CD4-positive, alpha-beta T cell treated with Interleukin-1 beta for 1 hour (primary cell): ENCODE data around the gene POU6F1.
"Not testable (repeated sequence)": the region's sequence is repeated elsewhere in the genome, so short reads cannot be mapped to it uniquely, and the experiment has no call there.

Experiments
- DNase-seq, 2 donors: peaks; one replicate each; pipeline ENCODE4 v3.0.0-alpha.2; 2020 to 2022

Gene POU6F1

GRCh38 chr12:51227962-51228361, 10.1 kb upstream of the POU6F1 start:
- no peak for DNase-seq

GRCh38 chr12:51227112-51227511, 9.2 kb upstream of the POU6F1 start:
- not testable (repeated sequence) for DNase-seq

GRCh38 chr12:51225771-51226170, 7.9 kb upstream of the POU6F1 start:
- no peak for DNase-seq

GRCh38 chr12:51225234-51225633, 7.4 kb upstream of the POU6F1 start:
- DNase-seq, result no peak

GRCh38 chr12:51224625-51225024, 6.8 kb upstream of the POU6F1 start:
- DNase-seq, result no peak

- no peak for DNase-seq
These were observed 4.6 kb upstream of the POU6F1 start for GRCh38 chr12:51222461-51222860.

- not testable (repeated sequence) for DNase-seq
These were observed 2.0 kb upstream of the POU6F1 start for GRCh38 chr12:51219857-51220256.

- no peak for DNase-seq
These were observed 1.5 kb upstream of the POU6F1 start for GRCh38 chr12:51219322-51219721.

GRCh38 chr12:51218607-51219161, 822 bp upstream of the POU6F1 start:
- DNase-seq, result no peak

DNA sequence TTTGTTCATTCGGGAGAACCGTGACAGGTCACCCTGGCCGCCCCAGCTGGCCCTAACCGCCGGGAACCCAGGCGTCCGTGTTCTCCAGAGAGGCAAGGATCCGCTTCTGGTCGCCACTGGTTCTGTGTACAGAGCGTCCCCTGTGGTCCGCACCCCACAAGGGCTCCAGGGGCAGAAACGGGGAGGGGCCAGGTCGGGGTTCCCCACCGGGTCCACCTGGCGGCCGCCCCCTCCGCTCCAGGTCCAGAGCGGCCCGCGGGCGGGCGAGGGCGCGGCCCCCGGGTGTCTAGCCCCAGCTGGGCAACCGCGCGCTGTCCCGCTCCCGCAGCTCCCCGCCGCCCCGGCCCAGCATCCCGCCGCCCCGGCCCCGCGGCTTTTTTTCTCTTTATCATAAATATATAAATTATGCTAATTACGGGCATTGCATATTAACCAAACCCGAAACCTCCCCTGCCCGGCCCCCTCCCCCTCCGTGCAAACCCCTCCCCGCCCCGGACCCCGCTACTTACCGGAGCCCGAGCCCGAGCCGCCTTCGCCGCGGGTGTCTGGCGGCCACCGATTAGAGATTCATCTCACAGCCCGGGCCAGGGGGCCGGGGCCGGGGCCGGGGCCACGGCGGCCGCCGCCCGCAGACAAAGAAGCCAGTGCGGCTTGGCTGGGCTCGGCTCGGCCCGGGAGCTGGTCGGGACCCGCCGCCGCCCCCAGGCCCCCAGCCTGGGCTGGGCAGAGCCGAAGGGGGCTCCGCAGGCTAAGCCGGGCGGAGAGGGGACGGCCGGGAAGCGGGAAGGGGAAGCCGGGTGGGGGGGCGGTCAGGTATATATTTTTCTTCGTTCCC, 512 bp downstream of the POU6F1 start:
- DNase-seq, result peak; percentile 66 to 70

DNA sequence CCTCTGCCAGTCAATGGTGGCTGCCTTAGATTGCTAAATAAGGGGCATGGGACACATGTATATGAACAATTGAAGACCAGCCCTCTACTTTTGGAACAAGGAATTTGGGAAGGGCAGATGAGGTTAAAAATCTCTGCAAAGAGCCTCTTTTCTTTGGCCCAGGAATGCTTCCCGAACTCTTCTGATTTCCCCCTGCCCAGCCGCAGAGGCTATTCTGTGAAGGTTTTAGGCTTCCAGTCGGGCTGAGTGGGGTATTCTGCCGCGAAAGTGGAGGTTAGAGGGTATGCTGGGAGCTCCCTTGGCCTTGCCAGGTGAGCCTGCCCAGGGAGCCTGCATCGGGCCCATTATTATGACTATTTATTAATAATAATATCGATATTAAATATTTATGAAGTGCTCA, 1.2 kb downstream of the POU6F1 start:
- DNase-seq, result no peak

- no peak for DNase-seq
These were observed 3.0 kb downstream of the POU6F1 start for GRCh38 chr12:51214895-51215294.

DNA sequence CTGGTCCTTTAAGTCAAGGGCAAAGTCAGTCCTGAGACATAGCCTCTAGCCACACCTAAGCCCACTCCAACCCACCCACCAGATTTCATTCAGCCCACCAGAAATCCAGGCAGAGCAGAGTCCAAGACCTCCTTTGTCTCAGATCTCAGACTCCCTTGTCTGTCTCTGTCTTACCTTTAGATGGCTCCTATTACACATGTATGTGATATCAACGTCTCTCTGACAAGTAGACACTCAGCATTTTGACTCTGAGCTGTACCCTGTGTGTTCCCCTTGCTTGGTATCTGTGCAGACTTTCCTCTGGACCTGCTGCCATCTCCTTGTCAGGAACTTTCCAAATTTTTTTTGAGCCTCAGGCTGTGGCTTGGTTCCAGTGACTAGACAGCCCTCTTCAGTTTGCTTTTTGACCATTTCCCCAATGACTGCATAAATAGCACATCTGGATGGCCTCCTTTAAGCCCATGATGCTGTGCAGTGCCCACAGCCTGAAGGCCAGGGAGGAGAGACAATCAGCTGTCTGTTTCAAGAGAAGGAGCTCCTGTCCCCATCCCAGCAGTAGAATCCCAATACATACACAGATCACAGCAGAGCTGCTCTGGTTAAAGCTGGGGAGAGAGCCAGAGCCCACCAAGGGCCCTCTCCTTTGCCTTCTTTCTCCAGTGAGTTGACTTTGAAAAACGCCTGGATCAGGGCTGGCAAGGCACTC, 7.0 kb downstream of the POU6F1 start:
- no peak for DNase-seq

DNA sequence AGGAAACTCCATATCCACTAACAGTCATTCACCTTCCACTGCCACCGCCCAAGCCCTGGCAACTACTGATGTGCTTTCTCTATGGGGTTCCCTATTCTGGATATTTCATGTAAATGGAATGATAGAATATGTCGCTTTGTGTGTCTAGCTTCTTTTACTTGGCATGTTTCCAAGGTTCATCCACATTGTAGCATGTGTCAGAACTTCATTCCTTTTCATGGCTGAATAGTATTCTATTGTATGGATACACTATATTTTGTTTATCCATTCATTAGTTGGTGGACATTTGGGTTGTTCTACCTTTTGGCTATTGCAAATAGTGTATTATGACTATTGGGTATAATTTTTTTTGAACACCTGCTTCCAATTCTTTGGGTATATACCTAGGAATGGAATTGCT, 8.6 kb downstream of the POU6F1 start:
- no peak for DNase-seq

- no peak for DNase-seq
These were observed 9.7 kb downstream of the POU6F1 start for GRCh38 chr12:51208016-51208660.

DNA sequence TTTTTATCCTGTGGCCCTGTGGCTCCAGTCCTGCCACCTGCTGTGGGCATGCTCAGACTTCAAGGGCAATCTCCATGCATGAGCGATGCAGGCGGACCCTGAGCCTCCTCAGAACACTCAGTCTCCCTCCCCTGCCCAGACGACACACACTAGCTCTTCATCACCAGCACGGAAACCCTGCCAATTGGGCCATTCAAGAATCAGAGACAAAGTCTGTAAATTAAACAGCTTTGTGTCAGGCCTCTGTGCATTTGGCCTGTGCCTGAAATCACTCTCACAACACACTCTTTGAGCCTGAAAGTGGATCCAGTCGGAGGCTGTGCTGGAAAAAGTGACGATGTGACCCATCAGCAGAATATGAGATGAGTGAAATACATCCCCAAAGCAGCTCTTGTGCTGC, 12.5 kb downstream of the POU6F1 start:
- no peak for DNase-seq

GRCh38 chr12:51202718-51203117, 15.1 kb downstream of the POU6F1 start:
- no peak for DNase-seq

DNA sequence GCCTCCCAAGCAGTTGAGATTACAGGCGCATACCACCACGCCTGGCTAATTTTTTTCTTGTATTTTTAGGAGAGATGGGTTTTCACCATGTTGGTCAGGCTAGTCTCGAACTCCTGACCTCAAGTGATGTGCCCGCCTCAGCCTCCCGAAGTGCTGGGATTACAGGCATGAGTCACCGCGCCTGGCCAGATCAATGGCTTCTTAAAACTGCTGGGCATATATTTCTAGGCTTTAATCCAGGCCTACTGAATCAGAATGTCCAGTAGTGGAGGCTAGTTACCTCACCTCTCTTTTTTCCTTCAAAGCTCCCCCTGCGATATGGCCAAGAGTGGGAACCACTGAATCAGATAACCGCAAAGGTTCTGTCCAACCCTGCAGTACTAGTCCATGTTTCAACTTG, 17.1 kb downstream of the POU6F1 start:
- DNase-seq, result no peak

DNA sequence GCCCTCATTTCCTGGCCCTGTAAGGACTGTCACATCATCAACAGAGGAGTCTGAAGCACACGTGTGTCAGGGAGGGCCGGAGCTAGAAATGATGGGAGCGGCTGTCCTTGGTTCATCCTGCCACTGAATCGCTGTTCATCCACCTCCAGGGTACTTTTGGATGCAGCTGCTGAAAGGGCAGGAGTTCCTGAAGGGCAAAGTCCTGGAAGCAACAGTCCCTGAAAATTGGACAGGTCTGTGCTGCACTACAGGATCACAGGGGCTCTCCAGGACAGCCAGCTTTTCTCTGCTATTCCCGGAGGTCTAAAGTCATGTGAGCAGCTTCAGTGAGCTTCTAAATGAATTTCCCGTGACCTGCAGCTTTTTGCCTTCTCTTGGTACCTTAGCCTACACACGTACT, 17.7 kb downstream of the POU6F1 start:
- no peak for DNase-seq

DNA sequence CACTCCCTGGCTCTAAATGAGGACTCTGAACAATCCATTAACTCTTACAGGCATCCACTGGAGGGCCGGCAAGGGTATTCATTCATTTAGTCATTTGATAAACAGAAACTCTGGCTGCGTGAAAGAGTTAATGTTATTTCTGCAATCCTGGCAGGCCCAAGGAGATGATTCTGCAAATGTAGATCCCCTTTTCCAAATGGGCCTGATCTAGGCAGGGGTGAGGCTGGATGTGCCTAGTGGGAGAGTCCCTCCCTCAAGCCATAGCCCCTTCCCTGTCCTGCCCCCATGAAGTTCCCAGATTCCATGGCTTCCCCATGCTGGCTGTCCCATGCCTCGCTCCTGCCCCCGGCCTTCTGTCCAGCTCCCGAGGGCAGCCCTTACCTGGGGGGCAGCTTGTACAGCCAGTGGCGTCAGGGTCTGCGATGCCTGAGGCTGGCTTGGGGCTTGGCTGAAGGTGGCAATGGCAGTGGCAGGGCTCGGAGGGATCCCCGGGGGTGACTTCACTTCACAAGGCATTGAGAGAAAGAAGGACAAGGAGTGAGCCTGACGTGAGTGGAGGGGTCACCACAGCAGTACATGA, 18.4 kb downstream of the POU6F1 start:
- DNase-seq, result no peak

DNA sequence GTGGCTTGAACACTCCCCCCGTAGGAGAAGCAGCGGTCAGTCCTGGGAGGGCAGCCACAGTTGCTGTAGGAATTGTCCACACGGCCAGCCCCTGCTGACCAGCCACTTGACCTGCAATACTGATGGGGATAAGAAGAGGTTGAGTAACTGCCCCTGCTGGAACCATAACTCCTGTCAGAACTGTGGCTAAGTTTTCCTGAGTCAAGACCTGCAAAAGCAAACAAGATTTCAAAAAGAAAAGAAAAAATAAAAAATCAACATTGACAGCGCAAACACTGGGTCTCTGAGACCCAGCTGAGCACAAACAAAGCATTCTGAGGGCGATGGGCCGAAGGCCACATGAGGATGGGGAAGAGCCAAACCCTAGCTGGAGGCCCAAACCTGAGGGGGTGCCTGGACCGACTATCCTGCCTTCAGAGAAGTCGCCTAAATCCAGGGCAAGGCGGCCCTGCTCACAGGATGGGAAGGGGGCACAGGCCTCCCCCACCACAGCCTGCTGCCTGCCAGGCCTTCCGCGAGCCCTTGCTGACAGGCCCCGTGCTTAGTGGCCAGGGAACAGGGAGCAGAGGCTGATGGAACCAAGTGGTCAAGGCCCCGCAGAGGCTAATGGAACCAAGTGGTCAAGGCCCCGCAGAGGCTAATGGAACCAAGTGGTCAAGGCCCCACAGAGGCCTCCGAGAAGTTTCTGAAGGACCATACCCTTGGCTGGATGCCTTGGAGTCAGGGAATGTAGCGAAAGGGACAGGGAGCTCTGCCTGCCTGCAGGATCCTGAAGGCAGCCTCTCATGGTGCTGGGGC, 19.1 kb downstream of the POU6F1 start:
- DNase-seq, result no peak
